Bone marrow (tissue), 2 donors: ENCODE measurements around the gene CRYBG1.

Experiments
- DNase-seq, 2 donors: peaks; one replicate each; lab custom pipeline; 2025; lab: John Stamatoyannopoulos, UW

Gene CRYBG1, protein sequence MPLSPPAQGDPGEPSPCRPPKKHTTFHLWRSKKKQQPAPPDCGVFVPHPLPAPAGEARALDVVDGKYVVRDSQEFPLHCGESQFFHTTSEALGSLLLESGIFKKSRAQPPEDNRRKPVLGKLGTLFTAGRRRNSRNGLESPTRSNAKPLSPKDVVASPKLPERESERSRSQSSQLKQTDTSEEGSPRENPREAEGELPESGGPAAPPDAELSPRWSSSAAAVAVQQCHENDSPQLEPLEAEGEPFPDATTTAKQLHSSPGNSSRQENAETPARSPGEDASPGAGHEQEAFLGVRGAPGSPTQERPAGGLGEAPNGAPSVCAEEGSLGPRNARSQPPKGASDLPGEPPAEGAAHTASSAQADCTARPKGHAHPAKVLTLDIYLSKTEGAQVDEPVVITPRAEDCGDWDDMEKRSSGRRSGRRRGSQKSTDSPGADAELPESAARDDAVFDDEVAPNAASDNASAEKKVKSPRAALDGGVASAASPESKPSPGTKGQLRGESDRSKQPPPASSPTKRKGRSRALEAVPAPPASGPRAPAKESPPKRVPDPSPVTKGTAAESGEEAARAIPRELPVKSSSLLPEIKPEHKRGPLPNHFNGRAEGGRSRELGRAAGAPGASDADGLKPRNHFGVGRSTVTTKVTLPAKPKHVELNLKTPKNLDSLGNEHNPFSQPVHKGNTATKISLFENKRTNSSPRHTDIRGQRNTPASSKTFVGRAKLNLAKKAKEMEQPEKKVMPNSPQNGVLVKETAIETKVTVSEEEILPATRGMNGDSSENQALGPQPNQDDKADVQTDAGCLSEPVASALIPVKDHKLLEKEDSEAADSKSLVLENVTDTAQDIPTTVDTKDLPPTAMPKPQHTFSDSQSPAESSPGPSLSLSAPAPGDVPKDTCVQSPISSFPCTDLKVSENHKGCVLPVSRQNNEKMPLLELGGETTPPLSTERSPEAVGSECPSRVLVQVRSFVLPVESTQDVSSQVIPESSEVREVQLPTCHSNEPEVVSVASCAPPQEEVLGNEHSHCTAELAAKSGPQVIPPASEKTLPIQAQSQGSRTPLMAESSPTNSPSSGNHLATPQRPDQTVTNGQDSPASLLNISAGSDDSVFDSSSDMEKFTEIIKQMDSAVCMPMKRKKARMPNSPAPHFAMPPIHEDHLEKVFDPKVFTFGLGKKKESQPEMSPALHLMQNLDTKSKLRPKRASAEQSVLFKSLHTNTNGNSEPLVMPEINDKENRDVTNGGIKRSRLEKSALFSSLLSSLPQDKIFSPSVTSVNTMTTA (N-terminal part only)

GRCh38 chr6:106360410-106360988 lies at the start of gene CRYBG1:
TSS of gene CRYBG1 (plus strand) at chr6:106360717. CDS start at chr6:106360909, 192 bp downstream.
- DNase-seq = peak in 1 of 2 donors; percentile 23

- no peak for DNase-seq
Observed at GRCh38 chr6:106315765-106316374, 44.6 kb upstream of the CRYBG1 start.

- no peak for DNase-seq
Observed at GRCh38 chr6:106316375-106316766, 44.1 kb upstream of the CRYBG1 start.

DNA sequence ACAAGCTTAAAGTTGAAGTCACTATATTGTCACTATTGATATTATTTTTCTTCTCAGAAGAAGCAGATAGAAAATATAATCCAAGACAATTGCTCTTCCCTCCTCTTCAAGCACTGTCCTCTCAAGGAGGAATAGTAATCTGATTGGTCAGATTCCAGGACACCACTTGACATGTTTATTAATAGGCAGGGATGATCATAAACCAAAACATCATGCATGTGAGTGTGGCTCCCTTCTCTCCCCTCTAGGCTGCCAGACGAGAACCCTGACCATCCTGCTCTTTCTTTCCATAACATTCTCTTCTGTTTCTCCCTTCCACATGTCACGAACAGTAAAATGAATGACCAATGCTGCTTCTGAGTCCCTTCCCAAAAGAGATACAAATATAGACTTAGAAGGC lies 42.5 kb upstream of the CRYBG1 start:
- DNase-seq = no peak

DNA sequence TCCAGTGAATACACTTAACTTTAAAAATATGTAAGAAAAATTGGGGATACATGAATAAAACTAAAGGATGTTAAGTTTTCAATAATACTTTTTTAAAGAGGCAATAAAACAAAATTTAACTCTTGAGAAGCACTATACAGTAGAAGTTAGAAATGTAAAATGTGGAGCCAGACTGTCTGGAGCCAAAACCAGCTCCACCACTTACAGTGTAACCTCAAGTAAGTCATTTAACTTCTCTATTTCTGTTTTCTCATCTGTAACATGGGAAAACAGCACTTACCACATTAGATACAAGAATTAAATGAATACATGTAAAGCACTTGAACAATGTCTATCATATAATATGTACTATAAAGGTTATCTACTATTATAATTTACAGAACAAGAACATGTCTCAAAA lies 41.7 kb upstream of the CRYBG1 start:
- DNase-seq = no peak

DNA sequence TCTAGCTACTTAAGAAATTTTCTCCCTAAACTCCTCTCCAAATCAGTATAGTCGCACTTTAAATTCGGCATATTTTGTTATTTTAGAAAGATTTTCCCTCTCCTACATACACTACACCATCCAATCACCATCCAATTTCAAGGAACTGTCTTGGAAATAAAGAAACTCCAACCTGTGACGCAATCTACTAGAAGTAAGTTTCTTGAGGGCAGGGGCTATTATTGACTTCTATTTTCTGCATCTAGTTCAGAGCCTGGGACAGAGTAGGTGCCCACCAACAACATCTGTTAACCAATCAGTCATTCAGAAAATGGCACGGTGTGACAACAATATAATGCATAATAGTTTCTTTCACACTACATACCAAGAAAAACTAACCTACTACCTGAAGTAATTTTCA lies 38.6 kb upstream of the CRYBG1 start:
- DNase-seq = no peak

GRCh38 chr6:106324726-106325335 lies 35.7 kb upstream of the CRYBG1 start:
- no peak for DNase-seq

GRCh38 chr6:106325336-106326178 lies 35.0 kb upstream of the CRYBG1 start, which contains the start of gene ATG5:
TSS of gene ATG5 (minus strand) at chr6:106325760. CDS start at chr6:106316208, 9,552 bp downstream.
- DNase-seq = peak; percentile 98 to 99

DNA sequence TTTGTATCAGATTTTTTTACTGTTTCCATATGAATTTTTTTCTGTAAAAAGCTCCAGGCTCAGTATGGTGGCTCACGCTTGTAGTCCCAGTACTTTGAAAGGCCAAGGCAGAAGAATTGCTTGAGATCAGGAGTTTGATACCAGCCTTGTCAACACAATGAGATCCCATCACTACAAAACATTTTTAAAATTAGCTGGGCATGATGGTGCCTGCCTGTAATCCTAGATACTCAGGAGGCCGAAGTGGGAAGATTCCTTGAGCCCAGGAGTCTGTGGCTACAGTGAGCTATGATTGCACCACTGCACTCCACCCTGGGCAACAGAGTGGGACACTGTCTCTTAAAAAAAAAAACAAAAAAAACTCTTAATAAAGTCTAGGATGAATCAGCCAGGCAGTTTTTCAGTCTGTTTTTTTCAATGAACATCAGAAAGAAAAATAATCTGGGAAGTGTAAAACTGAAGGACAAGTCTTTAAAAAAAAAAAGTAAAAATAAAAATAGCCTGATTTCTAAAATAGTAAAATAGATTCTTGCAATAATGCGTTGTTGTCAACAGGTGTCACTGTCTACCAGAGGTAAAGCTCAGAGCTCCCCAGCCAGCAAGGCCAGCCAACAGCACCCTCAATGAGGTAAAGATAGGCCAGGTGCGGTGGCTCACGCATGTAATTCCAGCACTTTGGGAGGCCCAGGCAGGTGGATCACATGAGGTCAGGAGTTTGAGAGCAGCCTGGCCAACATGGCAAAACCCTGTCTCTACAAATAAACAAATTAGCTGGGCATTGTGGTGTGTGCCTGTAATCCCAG lies 25.7 kb upstream of the CRYBG1 start:
- DNase-seq = peak in 1 of 2 donors; percentile 44

- DNase-seq = peak in 1 of 2 donors; percentile 77
Observed at GRCh38 chr6:106339334-106340029, 21.0 kb upstream of the CRYBG1 start.

DNA sequence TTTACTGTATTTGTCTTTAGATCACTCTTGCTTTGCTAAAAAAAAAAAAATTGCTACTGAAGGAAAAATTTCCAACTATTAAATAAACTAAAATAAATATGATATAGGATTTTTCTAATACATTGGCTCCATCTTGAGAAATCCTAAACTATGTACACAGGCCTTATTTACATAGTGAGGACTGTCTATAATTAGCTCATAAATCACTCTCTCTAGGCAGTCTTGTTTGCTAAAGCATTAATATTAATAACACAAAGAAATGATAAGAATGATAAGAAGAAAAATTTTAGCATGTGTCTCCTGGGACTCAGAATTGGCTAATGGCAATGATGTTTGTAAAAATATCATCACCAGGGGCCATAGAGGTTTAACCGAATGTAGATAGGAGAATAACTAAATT lies 13.3 kb upstream of the CRYBG1 start:
- DNase-seq = no peak

- no peak for DNase-seq
Observed at GRCh38 chr6:106356378-106356777, 4.1 kb upstream of the CRYBG1 start.

GRCh38 chr6:106359959-106360409 lies 533 bp upstream of the CRYBG1 start:
- DNase-seq = no peak

DNA sequence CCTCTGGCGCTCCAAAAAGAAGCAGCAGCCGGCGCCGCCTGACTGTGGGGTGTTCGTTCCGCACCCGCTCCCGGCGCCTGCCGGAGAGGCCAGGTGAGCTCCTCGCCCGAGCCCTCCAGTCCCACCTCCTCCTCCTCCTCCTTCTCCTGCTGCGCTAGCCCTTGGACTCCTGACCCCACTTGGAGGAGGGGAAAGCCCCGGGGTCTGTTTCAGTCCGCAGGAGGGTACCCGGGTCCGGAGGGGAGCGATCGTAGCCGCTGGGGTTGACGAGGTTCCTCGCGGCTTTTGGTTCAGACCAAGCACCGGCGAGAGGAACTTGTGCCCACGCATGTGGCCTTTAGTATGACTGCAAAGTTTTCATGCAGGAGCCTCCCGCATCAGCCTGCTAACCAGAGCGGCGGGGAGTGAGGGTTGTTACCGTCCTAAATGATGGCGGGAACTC lies 493 bp downstream of the CRYBG1 start:
- DNase-seq = no peak

DNA sequence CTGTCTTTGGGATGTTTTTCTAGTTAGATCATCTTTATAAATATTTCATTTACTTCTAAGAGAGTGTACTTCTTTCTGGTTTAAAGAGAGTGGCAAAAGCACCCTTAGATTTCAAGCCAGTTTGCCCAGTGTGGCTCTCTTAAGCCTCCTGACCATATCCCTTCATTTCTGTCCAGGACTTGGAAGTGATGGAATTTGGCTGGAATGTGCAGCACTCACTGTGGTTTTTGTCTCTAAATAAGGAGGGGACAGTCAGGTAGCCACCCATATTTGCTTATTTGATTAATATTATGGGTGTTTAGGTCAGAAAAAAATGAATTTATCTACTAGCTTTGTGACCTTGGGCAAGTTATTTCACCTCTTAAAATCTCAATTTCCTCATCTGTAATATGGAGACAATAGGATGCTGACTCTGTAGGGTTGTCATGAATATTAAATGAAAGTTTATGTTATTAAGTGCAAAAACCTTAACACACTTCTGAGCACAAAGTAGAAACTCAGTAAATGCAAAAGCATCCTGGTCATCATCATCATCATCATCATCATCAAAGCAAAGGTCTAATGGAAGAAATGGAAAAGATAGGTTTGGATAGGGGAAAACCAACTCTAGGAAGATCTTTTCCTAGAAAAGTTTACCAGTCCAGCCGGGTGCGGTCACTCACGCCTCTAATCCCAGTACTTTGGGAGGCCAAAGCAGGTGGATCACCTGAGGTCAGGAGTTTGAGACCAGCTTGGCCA lies 3.1 kb downstream of the CRYBG1 start:
- DNase-seq = no peak

DNA sequence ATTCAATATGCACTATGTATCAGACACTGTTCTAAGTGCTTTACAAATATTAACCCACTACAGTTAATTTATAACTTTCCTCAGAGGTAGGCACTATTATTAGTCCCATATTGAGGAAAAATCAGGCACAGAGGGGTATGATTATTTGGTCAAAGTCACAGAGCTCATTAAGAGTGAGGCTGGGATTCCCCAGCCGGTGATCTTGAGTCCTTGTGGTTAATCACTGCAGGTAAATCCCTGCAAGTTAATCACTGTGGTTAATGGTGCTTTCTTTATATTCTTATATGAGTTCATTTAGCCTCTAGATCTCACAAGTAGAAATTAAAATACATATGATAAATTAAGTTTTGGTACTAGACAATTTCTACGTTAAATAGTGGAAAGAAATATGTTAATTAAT lies 9.2 kb downstream of the CRYBG1 start:
- no peak for DNase-seq

- DNase-seq = no peak
Observed at GRCh38 chr6:106370639-106371038, 10.1 kb downstream of the CRYBG1 start.
